NCI-H460 (cell line): ENCODE results near the gene PDLIM3. TPM values are rescaled to one million over a fixed set of nuclear protein-coding genes. Genes with fewer than 3 reads are reported as not detected.
"Not testable (repeated sequence)": the region's sequence is repeated elsewhere in the genome, so short reads cannot be mapped to it uniquely, and the experiment has no call there.

Source experiments
- DNase-seq: peaks from one replicate; pipeline ENCODE4 v3.0.0-alpha.2; 2016; ENCODE audit warnings: low read depth; ENCODE audit errors: extremely low read depth
- polyA plus RNA-seq: library from polyadenylated mRNA; depleted of rRNA; stranded (reverse); fragments of >200 nt; gene quantifications from 2 replicates; pipeline ENCODE4 v1.2.3, GENCODE V29; 2014; cell fraction: nucleus; rRNA removed
- total RNA-seq: library from RNA; depleted of rRNA; stranded (reverse); fragments of >200 nt; shearing (Covaris generic); gene quantifications from 2 replicates; pipeline ENCODE4 v1.2.3, GENCODE V29; 2014; rRNA removed

Gene PDLIM3
- total RNA-seq = 7.8 and 10.9 TPM in 2 replicates
- polyA plus RNA-seq = 6.6 and 15.2 TPM in 2 replicates

DNA sequence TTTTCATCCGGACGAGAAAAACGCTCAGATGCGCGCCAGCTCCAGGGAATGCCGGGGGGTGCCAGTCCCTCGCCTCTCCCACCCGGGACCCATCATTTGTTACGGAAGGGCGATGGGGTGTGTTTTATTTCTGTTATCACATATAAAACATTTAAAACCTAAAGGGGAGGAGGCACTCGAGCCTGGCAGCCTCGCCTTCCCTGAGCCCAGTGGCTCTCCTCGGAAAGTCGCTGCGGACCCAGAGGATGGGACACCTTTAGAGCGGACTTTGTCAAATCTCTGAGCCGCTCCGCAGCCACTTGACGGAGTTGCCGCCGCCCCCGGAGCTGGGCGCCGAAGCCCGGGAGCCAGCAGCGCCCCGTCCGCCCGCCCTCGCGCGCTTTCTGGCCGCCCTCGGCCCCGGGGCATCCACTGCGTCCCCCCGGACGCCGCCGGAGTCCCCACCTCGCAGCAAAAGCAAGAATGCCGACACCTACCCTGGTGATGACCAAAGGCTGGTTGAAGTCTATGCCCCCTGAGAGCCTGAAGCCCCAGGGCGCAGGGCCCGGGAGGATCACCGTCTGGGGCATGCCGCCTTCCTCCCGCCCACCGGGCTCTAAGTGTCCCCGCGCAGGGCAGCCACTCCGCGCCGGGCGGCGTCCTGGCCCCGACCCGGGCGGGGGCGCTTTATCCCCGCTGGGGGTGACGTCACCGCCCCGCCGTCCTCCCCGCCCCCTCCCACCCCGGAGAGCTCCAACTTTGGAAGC is at the start of gene PDLIM3:
Gene PDLIM3 (minus strand): TSS at position 642 of the 746 bp plus-strand sequence. CDS start 73 bp downstream, at position 569.
- peak; percentile 24 for DNase-seq

GRCh38 chr4:185583813-185584212 is 48.5 kb upstream of the PDLIM3 start:
- DNase-seq = no peak

DNA sequence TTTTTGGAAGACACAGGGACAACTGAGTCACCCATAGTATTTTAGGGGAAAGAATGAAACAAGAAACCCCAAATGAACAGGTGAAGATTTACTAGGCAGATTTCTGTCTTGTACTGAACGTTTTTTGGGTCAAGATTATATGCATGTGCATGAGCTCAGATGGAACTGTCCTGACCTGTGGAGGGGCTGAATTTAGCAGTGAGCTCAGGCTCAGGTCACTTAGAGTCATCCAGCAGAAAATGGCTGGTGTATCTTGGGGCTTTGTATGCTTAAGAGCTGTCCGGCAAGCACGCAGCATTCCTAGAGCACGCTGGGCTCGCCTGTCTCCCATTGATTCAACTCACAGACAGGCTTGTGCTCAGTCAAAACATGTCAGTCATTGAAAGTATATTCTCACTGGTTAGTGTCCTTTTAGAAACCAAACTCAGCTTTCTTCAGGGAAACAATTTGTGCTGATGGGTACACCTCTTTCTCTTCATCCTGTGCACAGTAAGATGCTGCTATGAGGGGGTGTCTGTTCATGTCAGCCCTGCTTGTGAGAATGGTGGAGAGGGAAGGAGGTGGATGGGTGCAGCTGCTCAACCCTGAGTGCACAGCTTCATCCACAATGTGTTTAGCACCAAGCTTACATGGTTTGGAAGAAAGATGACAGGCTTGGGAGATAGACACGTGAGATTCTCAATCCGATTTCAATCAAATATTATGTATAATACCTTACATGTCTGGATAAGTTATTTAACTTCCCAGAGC is 47.5 kb upstream of the PDLIM3 start:
- no peak for DNase-seq

DNA sequence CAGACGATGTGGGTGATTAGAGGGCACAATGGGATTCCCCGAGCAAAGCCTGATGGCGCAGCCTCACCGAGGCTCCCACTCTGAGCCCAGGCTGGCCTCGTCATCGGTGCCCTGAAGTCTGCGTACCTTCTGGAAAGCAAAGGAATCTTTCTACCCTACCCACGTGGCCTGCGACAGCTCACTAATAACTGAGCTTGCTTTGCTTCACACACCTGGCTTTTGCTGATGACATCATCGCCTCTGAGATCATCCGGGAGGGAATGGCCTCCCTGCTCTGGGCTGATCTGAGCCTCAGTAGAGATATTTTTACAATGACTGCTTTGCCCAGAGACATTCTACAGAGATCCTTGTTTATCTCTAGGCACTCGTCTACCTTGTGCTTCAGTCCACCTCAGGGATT is 45.4 kb upstream of the PDLIM3 start:
- no peak for DNase-seq

DNA sequence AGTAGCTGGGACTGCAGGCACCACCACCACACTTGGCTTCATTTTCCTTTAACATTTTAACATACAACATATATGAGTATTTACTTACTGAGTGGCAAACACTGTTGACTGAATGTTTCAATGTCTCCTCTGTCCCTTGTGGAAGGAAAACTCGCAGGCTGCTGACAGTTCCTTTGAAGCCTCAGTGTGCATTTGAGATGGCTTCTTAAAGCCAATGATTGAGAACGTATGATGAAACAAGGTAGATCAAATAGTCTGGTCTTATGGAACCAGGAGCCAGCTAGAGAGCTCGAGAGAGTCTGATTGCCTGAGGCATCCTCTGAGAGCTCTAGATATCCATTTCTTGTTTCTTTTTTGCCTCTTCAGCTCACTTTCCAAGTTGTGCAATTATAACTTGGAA is 43.0 kb upstream of the PDLIM3 start:
- DNase-seq = no peak

- no peak for DNase-seq
These were observed 41.9 kb upstream of the PDLIM3 start for GRCh38 chr4:185576962-185577950.

DNA sequence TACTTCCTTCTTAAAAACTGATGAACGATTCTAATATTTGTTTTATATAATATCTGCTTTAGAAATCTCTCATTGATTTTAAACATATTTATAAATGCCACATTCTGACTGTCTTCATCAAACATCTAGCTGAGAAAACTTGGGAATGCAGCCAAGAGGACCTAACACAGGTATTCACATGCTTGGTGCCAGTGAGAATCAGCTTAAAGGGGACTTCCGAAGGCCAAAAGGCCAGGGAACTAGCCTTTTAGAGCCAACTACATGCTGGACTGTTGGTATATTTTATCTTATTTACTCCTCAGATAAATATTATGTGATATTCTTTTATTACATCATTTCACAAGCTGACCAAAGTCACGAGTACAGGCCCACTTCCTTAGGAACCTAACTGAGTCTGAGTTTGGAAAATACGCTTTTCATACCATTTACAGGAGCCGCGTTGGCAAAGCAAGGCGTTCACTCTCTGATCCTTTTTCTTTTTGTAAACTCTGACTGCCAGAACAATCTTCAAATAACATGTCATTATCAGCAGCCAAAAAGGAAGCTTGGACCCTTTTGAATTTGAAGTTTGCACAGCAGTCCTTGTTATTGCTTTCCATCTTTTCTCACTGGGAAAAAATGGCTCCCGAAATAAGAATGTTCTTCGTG is 41.1 kb upstream of the PDLIM3 start:
- DNase-seq = no peak

DNA sequence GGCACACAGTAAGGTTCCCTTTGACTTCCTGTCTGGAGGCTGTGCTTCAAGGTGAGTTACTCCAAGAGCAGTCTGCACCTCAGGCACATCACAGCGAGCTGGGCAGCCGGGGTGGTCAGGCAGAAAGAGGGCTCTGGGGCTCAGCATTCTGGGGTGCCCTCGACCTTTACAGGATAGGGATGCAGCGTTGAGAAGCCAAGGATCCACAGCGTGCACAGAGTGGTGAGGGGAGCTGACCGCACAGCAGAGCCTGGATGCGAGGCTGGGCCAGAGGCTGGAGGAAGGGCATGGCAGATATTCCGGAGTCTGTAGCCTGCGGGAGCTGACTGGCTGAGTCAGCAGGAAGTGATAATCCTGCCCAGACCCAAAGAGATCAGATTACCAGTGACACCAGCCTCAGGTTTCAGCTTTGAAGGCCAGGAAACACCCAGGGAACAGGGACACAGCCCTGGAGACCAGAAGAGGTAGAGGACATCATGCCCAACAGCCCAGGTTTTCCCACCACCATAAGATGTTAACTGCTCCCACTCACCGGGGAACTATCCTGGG is 38.4 kb upstream of the PDLIM3 start:
- peak; percentile 78 for DNase-seq

DNA sequence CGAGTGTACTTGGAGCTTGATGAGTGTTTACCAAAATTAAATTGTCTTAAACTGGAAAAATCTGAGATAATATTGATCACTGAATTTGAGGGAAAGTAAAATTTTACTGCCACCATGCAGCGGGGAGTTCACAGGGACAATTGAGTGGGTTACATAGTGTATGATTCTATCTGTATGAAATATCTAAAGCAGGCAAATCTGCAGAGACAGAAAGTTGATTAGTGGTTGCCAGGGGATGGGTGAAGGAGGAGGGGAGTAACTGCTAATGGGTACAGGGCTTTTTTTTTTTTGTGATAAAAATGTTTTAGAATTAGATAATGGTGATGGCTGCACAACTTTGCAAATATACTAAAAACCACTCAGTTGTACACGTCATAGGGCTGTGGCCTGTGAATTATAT is 35.4 kb upstream of the PDLIM3 start:
- no peak for DNase-seq

GRCh38 chr4:185567381-185568376 is 32.4 kb upstream of the PDLIM3 start:
- DNase-seq = no peak

- no peak for DNase-seq
These were observed 31.7 kb upstream of the PDLIM3 start for GRCh38 chr4:185566972-185567371.

GRCh38 chr4:185566425-185566824 is 31.1 kb upstream of the PDLIM3 start:
- DNase-seq = no peak

DNA sequence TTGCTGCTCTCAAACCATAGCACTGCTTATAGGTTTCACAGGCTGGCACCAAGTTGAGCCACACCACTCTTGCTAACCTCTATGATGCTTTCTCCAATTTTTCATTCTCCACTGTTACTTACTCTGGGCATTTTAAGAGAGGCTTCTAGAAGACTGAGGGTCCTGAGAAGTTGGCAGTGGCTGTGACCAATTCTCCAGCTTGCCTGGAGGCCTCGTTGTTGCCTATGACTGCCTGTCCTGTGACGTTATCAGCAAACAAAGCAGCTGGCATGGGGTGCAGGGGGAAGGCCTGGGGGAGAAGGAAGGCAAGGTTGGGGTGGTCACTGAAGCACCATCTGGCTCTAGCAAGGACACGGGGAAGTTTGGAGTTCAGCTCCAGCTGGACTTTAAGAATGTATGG is 30.4 kb upstream of the PDLIM3 start:
- DNase-seq = no peak

- DNase-seq = no peak
These were observed 29.0 kb upstream of the PDLIM3 start for GRCh38 chr4:185564349-185564748.

DNA sequence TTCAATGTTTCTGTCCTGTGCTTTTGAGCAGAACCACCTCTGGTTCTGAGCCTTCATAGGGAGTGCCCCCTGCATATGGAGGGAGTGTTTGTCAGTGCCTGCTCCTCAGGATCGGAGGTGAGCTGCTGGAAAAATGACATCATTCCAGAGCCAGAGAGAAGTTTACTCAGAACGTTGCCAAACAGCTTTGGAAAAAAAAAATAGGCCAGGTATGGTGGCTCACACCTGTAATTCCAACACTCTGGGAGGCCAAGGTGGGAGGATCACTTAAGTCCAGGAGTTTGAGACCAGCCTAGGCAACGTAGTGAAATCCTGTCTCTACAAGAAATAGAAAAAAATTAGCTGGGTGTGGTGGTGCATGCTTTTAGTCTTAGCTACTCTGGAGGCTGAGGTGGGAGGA is 27.2 kb upstream of the PDLIM3 start:
- no peak for DNase-seq

DNA sequence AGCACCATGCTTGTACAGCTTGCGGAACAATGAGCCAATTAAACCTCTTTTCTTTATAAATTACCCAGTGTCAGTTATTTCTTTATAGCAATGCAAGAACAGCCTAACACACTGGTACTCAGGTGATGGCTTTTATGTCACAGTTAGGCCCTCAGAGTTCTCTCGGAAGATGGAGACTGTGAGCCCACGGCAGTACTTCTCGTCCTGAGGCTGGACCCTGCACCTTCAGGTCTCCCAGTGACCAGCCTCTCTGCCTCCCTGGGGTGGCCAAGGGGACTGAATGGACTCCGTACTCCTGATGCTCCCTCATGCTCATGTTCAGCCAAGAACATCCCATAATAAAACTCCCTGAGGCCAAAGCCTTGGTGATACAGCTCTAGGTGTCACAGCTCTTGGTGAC is 25.0 kb upstream of the PDLIM3 start:
- no peak for DNase-seq

- DNase-seq = peak; percentile 61
These were observed 24.6 kb upstream of the PDLIM3 start for GRCh38 chr4:185559915-185560281.

DNA sequence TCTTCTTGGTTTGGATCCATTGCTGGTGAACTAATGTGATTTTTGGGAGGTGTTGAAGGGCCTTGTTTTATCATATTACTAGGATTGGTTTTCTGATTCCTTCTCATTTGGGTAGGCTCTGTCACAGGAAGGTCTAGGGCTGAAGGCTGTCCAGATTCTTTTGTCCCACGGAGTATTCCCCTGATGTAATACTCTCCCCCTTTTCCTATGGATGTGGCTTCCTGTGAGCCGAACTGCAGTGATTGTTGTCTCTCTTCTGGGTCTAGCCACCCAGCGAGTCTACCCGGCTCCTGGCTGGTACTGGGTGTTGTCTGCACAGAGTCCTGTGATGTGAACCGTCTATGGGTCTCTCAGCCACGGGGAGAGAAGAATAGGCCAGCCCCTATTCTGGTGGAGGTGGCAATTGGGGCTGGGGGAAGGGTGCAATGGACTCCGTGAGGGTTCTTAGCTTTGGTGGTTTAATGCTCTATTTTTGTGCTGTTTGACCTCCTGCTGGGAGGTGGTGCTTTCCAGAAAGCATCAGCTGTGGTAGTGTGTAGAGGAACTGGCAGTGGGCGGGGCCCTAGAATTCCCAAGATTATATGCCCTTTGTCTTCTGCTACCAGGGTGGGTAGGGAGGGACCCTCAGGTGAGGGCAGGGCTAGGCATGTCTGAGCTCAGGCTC is 24.1 kb upstream of the PDLIM3 start:
- not testable (repeated sequence) for DNase-seq
